Measurements from ENCODE around the gene ZNF3. TPM values are rescaled to one million over a fixed set of nuclear protein-coding genes. Genes with fewer than 3 reads are reported as not detected.

Gene ZNF3
- total and polyA plus RNA-seq, 3 donors from 2014 or later, result 23.4 to 27.7 (median 24.7) TPM

DNA sequence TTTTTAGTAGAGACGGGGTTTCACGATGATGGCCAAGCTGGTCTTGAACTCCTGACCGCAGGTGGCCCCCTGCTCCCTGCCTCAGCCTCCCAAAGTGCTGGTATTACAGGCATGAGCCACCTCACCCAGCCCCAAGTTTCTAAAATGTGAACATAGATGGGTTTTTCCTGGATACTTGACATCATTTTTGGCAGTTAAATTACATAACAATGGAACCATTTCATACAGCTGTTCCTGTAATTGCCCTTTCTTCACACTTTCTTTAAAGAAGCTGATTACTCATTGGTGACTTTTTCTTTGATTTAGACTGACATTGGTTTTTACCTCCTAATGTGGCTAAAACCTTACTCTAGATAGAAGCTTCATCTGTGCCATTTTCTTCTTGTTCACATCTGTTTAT, 60.2 kb downstream of the ZNF3 start:
- Histone ChIP-seq H3K27ac (no peak overlapping the region), H3K36me3 (ENCODE audit: low read depth, missing control alignments) (no peaks in the 10 kb centered on the region)
- 92 to 93% methylated on average over 3 of the region's 3 CpGs for WGBS, 2 donors

More for the DNA sequence above, 60.2 kb downstream of the ZNF3 start:
- intact Hi-C loops (cut with DNase I; ENCODE audit: low total_unique reads), result no loop called here
- Histone ChIP-seq H3K9me3 (no peaks in the 10 kb centered on the region), H3K27me3 (no peaks in the 10 kb centered on the region), H3K4me1 (peaks cover 31% of the 10 kb centered on the region), H3K4me3 (no peak overlapping the region)
- DNase-seq, result no peak
- no peak for TF ChIP-seq POLR2A (IDR thresholded peaks at IDR 0.05)
- TF ChIP-seq, protein P1, sequence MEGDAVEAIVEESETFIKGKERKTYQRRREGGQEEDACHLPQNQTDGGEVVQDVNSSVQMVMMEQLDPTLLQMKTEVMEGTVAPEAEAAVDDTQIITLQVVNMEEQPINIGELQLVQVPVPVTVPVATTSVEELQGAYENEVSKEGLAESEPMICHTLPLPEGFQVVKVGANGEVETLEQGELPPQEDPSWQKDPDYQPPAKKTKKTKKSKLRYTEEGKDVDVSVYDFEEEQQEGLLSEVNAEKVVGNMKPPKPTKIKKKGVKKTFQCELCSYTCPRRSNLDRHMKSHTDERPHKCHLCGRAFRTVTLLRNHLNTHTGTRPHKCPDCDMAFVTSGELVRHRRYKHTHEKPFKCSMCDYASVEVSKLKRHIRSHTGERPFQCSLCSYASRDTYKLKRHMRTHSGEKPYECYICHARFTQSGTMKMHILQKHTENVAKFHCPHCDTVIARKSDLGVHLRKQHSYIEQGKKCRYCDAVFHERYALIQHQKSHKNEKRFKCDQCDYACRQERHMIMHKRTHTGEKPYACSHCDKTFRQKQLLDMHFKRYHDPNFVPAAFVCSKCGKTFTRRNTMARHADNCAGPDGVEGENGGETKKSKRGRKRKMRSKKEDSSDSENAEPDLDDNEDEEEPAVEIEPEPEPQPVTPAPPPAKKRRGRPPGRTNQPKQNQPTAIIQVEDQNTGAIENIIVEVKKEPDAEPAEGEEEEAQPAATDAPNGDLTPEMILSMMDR (IDR thresholded peaks at IDR 0.05), result no peak

MicroRNAs within 50 kb of the gene (microRNA counts, 767-probe panel; counts per million panel counts)
- microRNA hsa-miR-106b-5p (0 to 152 counts per million in 2 donors), microRNA hsa-miR-25-3p (8,146 to 9,123 counts per million in 2 donors), microRNA hsa-miR-93-5p (7,252 to 7,481 counts per million in 2 donors)

Small RNA genes within 50 kb of the gene (microRNA-seq; reads per million reads assigned to microRNA genes)
- gene MIR106B (ENCODE audit: borderline number of aligned reads in 2 of 2, borderline replicate concordance in 1 of 2), result 740 to 810 reads per million in 2 donors
- 336 to 483 reads per million in 2 donors for gene MIR25 (ENCODE audit: borderline number of aligned reads in 2 of 2, borderline replicate concordance in 1 of 2)
- gene MIR93 (ENCODE audit: borderline number of aligned reads in 2 of 2, borderline replicate concordance in 1 of 2), result 1,194 to 2,155 reads per million in 2 donors

Small RNA genes within 50 kb of the gene (small RNA-seq; reads per million reads assigned to genes)
- gene MIR106B (7.0 to 9.5 reads per million in 2 donors), gene MIR25 (218 to 222 reads per million in 2 donors), gene MIR93 (11.5 to 13.8 reads per million in 2 donors)

Other genes starting within 250 kb of the ZNF3 start
- gene OR2AE1, start 204.7 kb downstream of the ZNF3 start, total RNA-seq, result not detected
- gene OR2AE1, start 204.7 kb downstream of the ZNF3 start, polyA plus RNA-seq (ENCODE audit: insufficient read depth, low read depth, low replicate concordance), result not detected
- gene TRIM4, start 162.2 kb downstream of the ZNF3 start, total RNA-seq, result 10 to 100 TPM; 56.1 to 59.7 TPM
- 26.1 TPM for gene TRIM4, start 162.2 kb downstream of the ZNF3 start, polyA plus RNA-seq (ENCODE audit: insufficient read depth, low read depth, low replicate concordance)
- gene GJC3, start 152.1 kb downstream of the ZNF3 start, total RNA-seq, result under 1 TPM; 0.43 to 0.71 TPM
- gene GJC3, start 152.1 kb downstream of the ZNF3 start, polyA plus RNA-seq (ENCODE audit: insufficient read depth, low read depth, low replicate concordance), result 0.79 TPM
- gene AZGP1, start 105.7 kb downstream of the ZNF3 start, total RNA-seq, result 10 to 100 TPM; 42.1 to 81.2 TPM
- 60.5 TPM for gene AZGP1, start 105.7 kb downstream of the ZNF3 start, polyA plus RNA-seq (ENCODE audit: insufficient read depth, low read depth, low replicate concordance)
- gene ZKSCAN1, start 66.1 kb downstream of the ZNF3 start, total RNA-seq, result 10 to 100 TPM; 65.3 to 71.3 TPM
- gene ZKSCAN1, start 66.1 kb downstream of the ZNF3 start, polyA plus RNA-seq (ENCODE audit: insufficient read depth, low read depth, low replicate concordance), result 30.7 TPM
- 10 to 100 TPM; 36.3 to 50.3 TPM for gene ZSCAN21, start 31.9 kb downstream of the ZNF3 start, total RNA-seq
- 21.3 TPM for gene ZSCAN21, start 31.9 kb downstream of the ZNF3 start, polyA plus RNA-seq (ENCODE audit: insufficient read depth, low read depth, low replicate concordance)
- gene COPS6, start 7.2 kb upstream of the ZNF3 start, total RNA-seq, result 10 to 100 TPM; 88.1 to 99.5 TPM
- 141 TPM for gene COPS6, start 7.2 kb upstream of the ZNF3 start, polyA plus RNA-seq (ENCODE audit: insufficient read depth, low read depth, low replicate concordance)
- 10 to 100 TPM; 85.1 to 86.5 TPM for gene MCM7, start 19.7 kb upstream of the ZNF3 start, total RNA-seq
- 137 TPM for gene MCM7, start 19.7 kb upstream of the ZNF3 start, polyA plus RNA-seq (ENCODE audit: insufficient read depth, low read depth, low replicate concordance)
- gene AP4M1, start 19.9 kb upstream of the ZNF3 start, total RNA-seq, result 10 to 100 TPM; 39.1 to 51.3 TPM
- 54.7 TPM for gene AP4M1, start 19.9 kb upstream of the ZNF3 start, polyA plus RNA-seq (ENCODE audit: insufficient read depth, low read depth, low replicate concordance)
- gene TAF6, start 37.6 kb upstream of the ZNF3 start, total RNA-seq, result 100 to 1,000 TPM in 1 of 2 donors, 10 to 100 TPM in 1; 99.1 to 108 TPM
- gene TAF6, start 37.6 kb upstream of the ZNF3 start, polyA plus RNA-seq (ENCODE audit: insufficient read depth, low read depth, low replicate concordance), result 95.4 TPM
- gene CNPY4, start 37.9 kb upstream of the ZNF3 start, total RNA-seq, result 10 to 100 TPM; 14.3 to 19.3 TPM
- 22.2 TPM for gene CNPY4, start 37.9 kb upstream of the ZNF3 start, polyA plus RNA-seq (ENCODE audit: insufficient read depth, low read depth, low replicate concordance)
- 10 to 100 TPM in 1 of 2 donors, 1 to 10 TPM in 1; 7.2 to 10.2 TPM for gene MBLAC1, start 45.2 kb upstream of the ZNF3 start, total RNA-seq
- 2.9 TPM for gene MBLAC1, start 45.2 kb upstream of the ZNF3 start, polyA plus RNA-seq (ENCODE audit: insufficient read depth, low read depth, low replicate concordance)
- gene LAMTOR4, start 67.2 kb upstream of the ZNF3 start, total RNA-seq, result 100 to 1,000 TPM; 144 to 179 TPM
- 136 TPM for gene LAMTOR4, start 67.2 kb upstream of the ZNF3 start, polyA plus RNA-seq (ENCODE audit: insufficient read depth, low read depth, low replicate concordance)
- gene TRAPPC14, start 77.0 kb upstream of the ZNF3 start, total RNA-seq, result 10 to 100 TPM; 57.5 to 78.7 TPM
- 71.8 TPM for gene TRAPPC14, start 77.0 kb upstream of the ZNF3 start, polyA plus RNA-seq (ENCODE audit: insufficient read depth, low read depth, low replicate concordance)
- 10 to 100 TPM; 11.6 to 12.4 TPM for gene GAL3ST4, start 86.9 kb upstream of the ZNF3 start, total RNA-seq
- gene GAL3ST4, start 86.9 kb upstream of the ZNF3 start, polyA plus RNA-seq (ENCODE audit: insufficient read depth, low read depth, low replicate concordance), result 8.9 TPM
- gene GPC2, start 95.7 kb upstream of the ZNF3 start, total RNA-seq, result 10 to 100 TPM; 12.7 to 20.7 TPM
- 17.7 TPM for gene GPC2, start 95.7 kb upstream of the ZNF3 start, polyA plus RNA-seq (ENCODE audit: insufficient read depth, low read depth, low replicate concordance)
- gene STAG3, start 96.2 kb upstream of the ZNF3 start, total RNA-seq, result 100 to 1,000 TPM; 105 to 224 TPM
- 281 TPM for gene STAG3, start 96.2 kb upstream of the ZNF3 start, polyA plus RNA-seq (ENCODE audit: insufficient read depth, low read depth, low replicate concordance)
- gene PVRIG, start 138.2 kb upstream of the ZNF3 start, total RNA-seq, result 1 to 10 TPM; 3.0 to 3.3 TPM
- 2.6 TPM for gene PVRIG, start 138.2 kb upstream of the ZNF3 start, polyA plus RNA-seq (ENCODE audit: insufficient read depth, low read depth, low replicate concordance)
- 1 to 10 TPM; 2.8 to 5.7 TPM for gene SPDYE3, start 226.0 kb upstream of the ZNF3 start, total RNA-seq
- gene SPDYE3, start 226.0 kb upstream of the ZNF3 start, polyA plus RNA-seq (ENCODE audit: insufficient read depth, low read depth, low replicate concordance), result 3.9 TPM

Measured in testis (tissue), 3 donors.